RPMI7951 (cell line): ENCODE measurements around the gene IPP. TPM values are rescaled to one million over a fixed set of nuclear protein-coding genes. Genes with fewer than 3 reads are reported as not detected.
"Not testable (repeated sequence)": the region's sequence is repeated elsewhere in the genome, so short reads cannot be mapped to it uniquely, and the experiment has no call there.

ENCODE experiments used
- DNase-seq: peaks from one replicate; pipeline ENCODE4 v3.0.0-alpha.2; 2012; ENCODE audit warnings: low read depth
- total RNA-seq: library from RNA; depleted of rRNA; stranded (reverse); fragments of >200 nt; shearing (Covaris generic); gene quantifications from 2 replicates; pipeline ENCODE4 v1.2.3, GENCODE V29; 2014

The IPP gene
- total RNA-seq, 1 experiment from 2014 or later, result 7.9 TPM

- no peak for DNase-seq
These were observed 66.1 kb downstream of the IPP start for GRCh38 chr1:45684402-45684801.

GRCh38 chr1:45682942-45683341 lies 67.5 kb downstream of the IPP start:
- DNase-seq, result no peak

DNA sequence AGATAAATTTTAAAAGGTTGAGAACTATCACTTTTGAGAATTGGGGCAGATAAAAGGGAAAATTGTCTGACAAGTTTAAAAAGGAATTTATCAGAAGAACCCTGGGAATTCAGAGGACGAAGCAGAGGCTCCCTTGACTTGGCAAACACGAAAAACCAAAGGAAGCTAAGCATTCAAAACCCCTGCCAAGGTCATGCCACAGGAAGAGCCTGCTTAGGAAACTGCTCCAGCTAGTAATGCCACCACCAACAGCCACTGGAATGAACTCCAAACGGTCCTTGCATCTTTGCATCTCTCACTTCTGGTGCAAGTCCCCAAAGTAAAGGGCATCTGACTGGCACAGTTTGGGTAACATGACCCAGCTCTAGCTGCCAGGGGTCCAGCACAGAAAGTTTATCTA lies 71.3 kb downstream of the IPP start:
- peak; percentile 36 for DNase-seq

GRCh38 chr1:45678489-45678888 lies 72.0 kb downstream of the IPP start:
- no peak for DNase-seq

- DNase-seq, result no peak
These were observed 72.7 kb downstream of the IPP start for GRCh38 chr1:45677751-45678245.

- DNase-seq, result not testable (repeated sequence)
These were observed 73.9 kb downstream of the IPP start for GRCh38 chr1:45676553-45676952.

DNA sequence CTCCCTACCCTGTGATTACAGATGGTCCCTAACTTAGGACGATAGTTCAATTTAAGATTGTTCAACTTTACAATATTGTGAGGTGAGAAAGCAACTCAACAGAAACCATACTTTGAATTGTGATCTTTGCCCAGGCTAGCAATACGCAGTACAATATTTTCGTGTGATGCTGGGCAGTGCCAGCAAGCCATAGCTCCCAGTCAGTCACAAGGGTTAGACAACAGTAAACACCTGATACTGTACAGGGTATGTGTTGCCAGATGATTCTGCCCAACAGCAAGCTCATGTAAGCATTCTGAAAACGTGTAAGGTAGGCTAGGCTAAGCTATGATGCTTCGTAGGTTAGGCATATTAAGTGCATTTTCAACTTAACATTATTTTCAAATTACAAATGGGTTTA lies 76.0 kb downstream of the IPP start:
- DNase-seq, result no peak

DNA sequence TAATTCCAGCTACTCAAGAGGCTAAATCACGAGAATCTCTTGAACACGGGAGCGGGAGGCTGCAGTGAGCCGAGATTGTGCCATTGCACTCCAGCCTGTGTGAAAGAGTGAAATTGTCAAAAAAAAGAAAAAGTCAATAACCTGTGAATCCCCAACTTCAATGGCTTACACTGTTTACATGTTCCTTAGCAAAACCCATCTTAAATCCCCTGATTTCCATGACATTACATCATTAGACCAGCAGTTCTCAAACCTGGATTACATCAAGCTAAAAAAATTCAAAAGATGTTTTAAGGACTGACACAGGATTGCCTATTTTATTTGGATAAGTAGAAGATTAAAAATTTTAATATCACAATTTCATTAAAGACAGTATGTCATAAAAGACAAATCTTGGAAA lies 76.5 kb downstream of the IPP start:
- DNase-seq, result no peak

DNA sequence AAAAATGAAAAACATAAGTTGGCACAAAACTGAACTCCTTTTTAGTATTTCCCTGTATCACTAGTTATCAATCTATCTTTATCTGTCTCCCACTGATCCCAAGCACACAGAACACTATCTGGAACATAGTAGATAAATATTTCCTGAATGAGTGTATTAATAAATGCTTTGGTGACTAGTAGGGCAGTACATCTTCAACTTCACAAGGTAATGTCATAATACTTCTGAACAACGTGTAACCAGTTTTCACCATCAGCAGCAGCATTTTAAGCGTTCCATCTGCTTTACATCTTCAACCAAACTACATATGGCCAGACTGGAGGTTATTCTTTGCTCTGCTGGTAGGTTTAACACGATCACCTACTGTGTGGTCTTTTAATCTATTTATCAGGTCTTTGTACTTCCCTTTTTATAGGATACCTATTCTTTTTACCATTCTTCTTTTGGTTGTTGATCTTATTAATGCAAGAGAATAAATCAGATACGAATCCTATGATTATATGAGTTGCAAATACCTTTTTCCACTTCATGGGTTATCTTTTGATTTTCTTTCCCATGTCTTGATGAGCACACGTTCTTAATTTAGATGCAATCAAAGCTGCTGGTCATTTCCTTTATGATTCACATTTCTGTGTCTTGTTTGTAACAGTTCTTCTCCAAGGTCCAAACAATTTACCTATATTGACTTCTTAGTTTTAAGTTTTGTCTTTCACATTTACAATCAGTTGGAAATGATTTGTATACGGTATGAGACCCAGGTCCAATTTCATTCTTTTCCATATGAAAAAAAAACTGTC lies 80.4 kb downstream of the IPP start:
- no peak for DNase-seq

- DNase-seq, result no peak
These were observed 81.1 kb downstream of the IPP start for GRCh38 chr1:45669379-45669778.

DNA sequence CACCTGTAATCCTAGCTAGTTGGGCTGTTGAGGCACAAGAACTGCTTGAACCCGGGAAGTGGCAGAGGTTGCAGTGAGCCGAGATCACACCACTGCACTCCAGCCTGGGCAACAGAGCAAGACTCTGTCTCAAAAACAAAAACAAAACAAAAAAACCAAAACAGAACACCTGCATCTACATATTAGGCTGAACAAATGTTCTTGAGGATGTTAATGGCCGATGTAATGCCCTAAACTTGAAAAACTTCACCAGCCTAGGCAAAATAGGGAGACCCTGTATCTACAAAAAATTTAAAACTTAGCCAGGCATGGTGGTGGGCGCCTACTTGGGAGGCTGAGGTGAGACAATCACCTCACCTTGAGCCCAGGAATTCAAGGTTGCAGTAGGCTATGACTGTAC lies 81.9 kb downstream of the IPP start:
- no peak for DNase-seq

GRCh38 chr1:45667321-45668111 lies 82.9 kb downstream of the IPP start:
- no peak for DNase-seq

- DNase-seq, result no peak
These were observed 83.6 kb downstream of the IPP start for GRCh38 chr1:45666836-45667235.

DNA sequence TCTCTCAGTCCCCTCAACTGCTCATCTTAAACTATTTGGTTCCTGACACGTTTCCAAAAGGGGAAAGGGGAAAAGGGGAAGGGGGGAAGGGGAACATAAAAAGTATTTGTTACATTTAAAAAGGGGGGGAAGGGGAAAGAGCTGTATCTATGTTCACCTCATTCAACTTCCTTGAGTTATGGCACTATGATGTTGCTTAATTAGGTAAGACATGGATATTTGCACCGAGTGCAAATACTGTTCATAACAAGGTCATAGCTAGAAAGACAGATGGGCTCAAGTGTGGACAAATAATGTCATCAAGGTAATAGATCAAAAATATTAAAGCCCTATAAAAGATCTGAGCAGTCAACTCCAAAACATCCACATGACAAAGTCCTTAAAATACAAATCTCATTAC lies 90.1 kb downstream of the IPP start:
- no peak for DNase-seq

GRCh38 chr1:45659222-45659621 lies 91.2 kb downstream of the IPP start:
- no peak for DNase-seq

GRCh38 chr1:45658171-45658570 lies 92.3 kb downstream of the IPP start:
- no peak for DNase-seq

GRCh38 chr1:45656573-45657226 lies 93.8 kb downstream of the IPP start:
- DNase-seq, result no peak

- no peak for DNase-seq
These were observed 95.7 kb downstream of the IPP start for GRCh38 chr1:45654540-45655280.
